ENCODE results near the gene CFAP52. TPM values are rescaled to one million over a fixed set of nuclear protein-coding genes. Genes with fewer than 3 reads are reported as not detected.

CFAP52 gene
- total RNA-seq, 1 experiment from 2014 or later, result not detected

- 100% methylated on average over 1 of the region's 4 CpGs for WGBS (ENCODE audit: extremely low coverage, insufficient read length, low lambda C conversion rate)
- no peak overlapping the region for H2BK12ac ChIP-seq (ENCODE audit: insufficient read length, low read depth, low read length)
Observed at GRCh38 chr17:9677896-9678295, 101.5 kb downstream of the CFAP52 start.

More at GRCh38 chr17:9677896-9678295, 101.5 kb downstream of the CFAP52 start:
- Histone ChIP-seq H3K4ac (ENCODE audit: low read depth, low read length) (no peak overlapping the region), H3K9ac (ENCODE audit: extremely low read depth, insufficient read length, low read length) (no peak overlapping the region), H4K8ac (replicated peaks; ENCODE audit: insufficient read length, low read depth, low read length) (no peak overlapping the region), H2BK120ac (ENCODE audit: low read depth, low read length, poor library complexity, severe bottlenecking) (no peak overlapping the region), H2BK15ac (ENCODE audit: low read depth, low read length) (no peak overlapping the region), H3K4me1 (ENCODE audit: insufficient read depth, low read length) (no peaks in the 10 kb centered on the region), H3K79me2 (ENCODE audit: insufficient read depth, low read length) (no peaks in the 10 kb centered on the region), H3K14ac (ENCODE audit: insufficient read depth, low read length) (no peak overlapping the region), H3K23ac (ENCODE audit: insufficient read length, low read depth, low read length) (no peak overlapping the region), H3K23me2 (ENCODE audit: insufficient read length, low read depth, low read length, poor library complexity, severe bottlenecking) (no peaks in the 10 kb centered on the region), H3K9me3 (ENCODE audit: control insufficient read depth, low read depth, low read length) (peaks cover 8% of the 10 kb centered on the region), H4K91ac (ENCODE audit: insufficient read length, low read depth, low read length) (no peak overlapping the region), H3K27me3 (ENCODE audit: insufficient read depth, low read length) (no peaks in the 10 kb centered on the region), H3K18ac (ENCODE audit: insufficient read length, low read depth, low read length) (no peak overlapping the region), H3K27ac (ENCODE audit: insufficient read length, low read depth, low read length) (no peak overlapping the region), H2BK5ac (ENCODE audit: insufficient read length, low read length) (no peak overlapping the region), H3K56ac (ENCODE audit: insufficient read length, low read depth, low read length) (no peak overlapping the region), H3K79me1 (ENCODE audit: insufficient read depth, low read depth, low read length, poor library complexity, severe bottlenecking) (no peaks in the 10 kb centered on the region), H4K5ac (ENCODE audit: insufficient read length, low read depth, low read length) (no peak overlapping the region), H2AK5ac (ENCODE audit: insufficient read length, low read length) (no peak overlapping the region), H3T11ph (ENCODE audit: low read length) (no peak overlapping the region), H2BK20ac (ENCODE audit: low read depth, low read length, poor library complexity, severe bottlenecking) (no peak overlapping the region), H2AFZ (ENCODE audit: low read length) (no peak overlapping the region), H3K4me2 (ENCODE audit: insufficient read depth, insufficient read length, low read length) (no peak overlapping the region), H4K20me1 (ENCODE audit: control insufficient read depth, insufficient read depth, insufficient read length) (no peaks in the 10 kb centered on the region)
- H3K9me3 Mint-ChIP-seq, result peaks cover 13 to 16% of the 10 kb centered on the region in 2 experiments; a peak in 4 of 5 replicates
- DNase-seq, result no peak
- H3K4me1 Mint-ChIP-seq, result no peaks in the 10 kb centered on the region
- H3K27me3 Mint-ChIP-seq (ENCODE audit: low read depth), result no peaks in the 10 kb centered on the region
- no peak for TF ChIP-seq CTCF (conservative IDR thresholded peaks at IDR 0.05)
- H3K27ac Mint-ChIP-seq, result no peak overlapping the region; a peak in 1 of 7 replicates
- peaks cover 13 to 34% (median 23%) of the 10 kb centered on the region in 3 experiments for H3K36me3 Mint-ChIP-seq (ENCODE audit: insufficient read depth in 1 of 3, low read depth in 3 of 3)
- no peak overlapping the region for H3K4me3 Mint-ChIP-seq

All from H9 (cell line).